DND-41 (cell line): ENCODE results near the gene RBMS2.

Source experiments
- EZH2 ChIP-seq: IDR thresholded peaks from 3 replicates; pipeline ENCODE4 v1.6.1; 2012; ENCODE audit warnings: borderline replicate concordance, low read depth, mild to moderate bottlenecking, moderate library complexity, low read length, inconsistent platforms; ENCODE audit not compliant: severe bottlenecking
- TF ChIP-seq, protein P1 (sequence below): IDR thresholded peaks from 2 replicates; pipeline ENCODE4 v1.5.1; 2012; ENCODE audit warnings: borderline replicate concordance, low read length, moderate library complexity, mild to moderate bottlenecking; ENCODE audit not compliant: poor library complexity, severe bottlenecking; ENCODE audit errors: extremely low read depth

GRCh38 chr12:56644654-56645053, 123.0 kb downstream of the RBMS2 start:
- TF ChIP-seq, protein P1, sequence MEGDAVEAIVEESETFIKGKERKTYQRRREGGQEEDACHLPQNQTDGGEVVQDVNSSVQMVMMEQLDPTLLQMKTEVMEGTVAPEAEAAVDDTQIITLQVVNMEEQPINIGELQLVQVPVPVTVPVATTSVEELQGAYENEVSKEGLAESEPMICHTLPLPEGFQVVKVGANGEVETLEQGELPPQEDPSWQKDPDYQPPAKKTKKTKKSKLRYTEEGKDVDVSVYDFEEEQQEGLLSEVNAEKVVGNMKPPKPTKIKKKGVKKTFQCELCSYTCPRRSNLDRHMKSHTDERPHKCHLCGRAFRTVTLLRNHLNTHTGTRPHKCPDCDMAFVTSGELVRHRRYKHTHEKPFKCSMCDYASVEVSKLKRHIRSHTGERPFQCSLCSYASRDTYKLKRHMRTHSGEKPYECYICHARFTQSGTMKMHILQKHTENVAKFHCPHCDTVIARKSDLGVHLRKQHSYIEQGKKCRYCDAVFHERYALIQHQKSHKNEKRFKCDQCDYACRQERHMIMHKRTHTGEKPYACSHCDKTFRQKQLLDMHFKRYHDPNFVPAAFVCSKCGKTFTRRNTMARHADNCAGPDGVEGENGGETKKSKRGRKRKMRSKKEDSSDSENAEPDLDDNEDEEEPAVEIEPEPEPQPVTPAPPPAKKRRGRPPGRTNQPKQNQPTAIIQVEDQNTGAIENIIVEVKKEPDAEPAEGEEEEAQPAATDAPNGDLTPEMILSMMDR, result no peak
- no peak for TF ChIP-seq EZH2
